Cardiac fibroblast (primary cell): ENCODE data around the gene CPA4.

Experiments
- DNase-seq, 2 donors: peaks; one replicate each; pipeline versions ENCODE4 v3.0.0 to v3.0.0-alpha.2; 2010; ENCODE audit warnings: low read depth in 2 of 2
- H3K4me3 ChIP-seq, 2 donors: replicated peaks in 1 of 2; 1 replicate in 1 of 2; 2 replicates in 1 of 2; pipeline ENCODE4 v1.5.1; 2011; ENCODE audit warnings: low read depth in 2 of 2, low read length in 2 of 2, mild to moderate bottlenecking in 2 of 2, moderate library complexity in 1 of 2
- CTCF ChIP-seq: IDR thresholded peaks from one replicate; pipeline ENCODE4 v1.5.1; 2011; ENCODE audit warnings: low read depth, mild to moderate bottlenecking, low read length, inconsistent platforms

The CPA4 gene

GRCh38 chr7:130369831-130370550 is 77.0 kb downstream of the CPA4 start:
- TF ChIP-seq CTCF = no peak
- DNase-seq = peak in 1 of 2 donors; percentile 29
- no peak overlapping the region for H3K4me3 ChIP-seq

GRCh38 chr7:130371046-130371445 is 78.1 kb downstream of the CPA4 start:
- DNase-seq = peak; percentile 72
- no peak for TF ChIP-seq CTCF
- no peak overlapping the region for H3K4me3 ChIP-seq

GRCh38 chr7:130372402-130373165 is 79.6 kb downstream of the CPA4 start:
- DNase-seq = no peak
- TF ChIP-seq CTCF = no peak
- no peak overlapping the region for H3K4me3 ChIP-seq
